H1 (cell line): ENCODE results near the gene SOX12. TPM values are rescaled to one million over a fixed set of nuclear protein-coding genes. Genes with fewer than 3 reads are reported as not detected.

Experiments used
- CTCF ChIA-PET: fragments of 300-600 bp; sonication (Branson Sonifier 250); formaldehyde crosslinking; loops from one replicate; lab custom pipeline; 2021; ENCODE audit not compliant: partially characterized antibody; lab: Charles Lee
- POLR2A ChIA-PET: fragments of 300-600 bp; sonication (Branson Sonifier 250); formaldehyde crosslinking; loops from one replicate; lab custom pipeline; 2021; ENCODE audit warnings: inconsistent platforms; ENCODE audit not compliant: partially characterized antibody; lab: Charles Lee
- DNase-seq, 2 experiments: peaks; one replicate each; pipeline versions ENCODE4 v3.0.0 to v3.0.0-alpha.2; 2010 to 2022; ENCODE audit warnings: low spot score in 2 of 2, low read depth in 1 of 2, mixed read lengths in 1 of 2
- FAIRE-seq: peaks from 2 replicates; lab custom pipeline; 2011; peaks lifted over from hg19 to GRCh38; lab: Jason Lieb, UNC
- H2AFZ ChIP-seq: 2 replicates; pipeline ENCODE4 v1.8.1; 2012; ENCODE audit warnings: low read length, inconsistent platforms
- H2AK5ac ChIP-seq: 2 replicates; pipeline ENCODE4 v1.6.1; 2013; ENCODE audit warnings: low read depth, low read length
- H2BK120ac ChIP-seq: replicated peaks from 2 replicates; pipeline ENCODE3; 2013; ENCODE audit warnings: low read depth, low read length, inconsistent platforms
- H2BK12ac ChIP-seq: 2 replicates; pipeline ENCODE4 v1.6.1; 2013; ENCODE audit warnings: low read depth, low read length
- H2BK15ac ChIP-seq: 2 replicates; pipeline ENCODE4 v1.6.1; 2013; ENCODE audit warnings: low read length
- H2BK20ac ChIP-seq: 2 replicates; pipeline ENCODE4 v1.6.1; 2013; ENCODE audit warnings: low read length
- H2BK5ac ChIP-seq: 2 replicates; pipeline ENCODE4 v1.6.1; 2013; ENCODE audit warnings: low read depth, low read length
- H3K14ac ChIP-seq: 2 replicates; pipeline ENCODE4 v1.6.1; 2013; ENCODE audit warnings: inconsistent platforms; ENCODE audit not compliant: insufficient read length
- H3K18ac ChIP-seq: 2 replicates; pipeline ENCODE4 v1.6.1; 2013; ENCODE audit warnings: low read length; ENCODE audit errors: extremely low read depth
- H3K23ac ChIP-seq: 2 replicates; pipeline ENCODE4 v1.6.1; 2013; ENCODE audit warnings: inconsistent platforms; ENCODE audit not compliant: insufficient read length
- H3K23me2 ChIP-seq: 2 replicates; pipeline ENCODE4 v1.6.1; 2013; ENCODE audit warnings: low read depth, low read length
- H3K27ac ChIP-seq: 2 replicates; pipeline ENCODE4 v1.6.1; 2011; ENCODE audit warnings: low read depth, low read length, inconsistent platforms
- H3K27me3 ChIP-seq, 4 experiments: replicated peaks in 1 of 4; 1 replicate in 1 of 4; 2 replicates in 3 of 4; pipeline versions ENCODE4 v1.6.1 to v1.8.1; 2011 to 2013; ENCODE audit warnings: low read length in 3 of 4, mild to moderate bottlenecking in 3 of 4, inconsistent platforms in 2 of 4, mixed read lengths in 2 of 4, moderate library complexity in 1 of 4; ENCODE audit not compliant: control insufficient read depth in 3 of 4, insufficient read depth in 3 of 4; ENCODE audit errors: extremely low read depth in 1 of 4
- H3K36me3 ChIP-seq, 4 experiments: 2 replicates each; pipeline versions ENCODE4 v1.6.1 to v1.8.1; 2011 to 2013; ENCODE audit warnings: mild to moderate bottlenecking in 4 of 4, low read length in 3 of 4, moderate library complexity in 2 of 4, control low read depth in 1 of 4, inconsistent platforms in 1 of 4; ENCODE audit not compliant: insufficient read depth in 4 of 4, control insufficient read depth in 2 of 4
- H3K4ac ChIP-seq: replicated peaks from 2 replicates; pipeline ENCODE3; 2013; ENCODE audit warnings: low read length, low read depth, mixed read lengths, inconsistent platforms; ENCODE audit not compliant: insufficient read length
- H3K4me1 ChIP-seq, 4 experiments: replicated peaks in 1 of 4; 1 replicate in 1 of 4; 2 replicates in 3 of 4; pipeline versions ENCODE4 v1.6.1 to v1.8.1; 2011 to 2013; ENCODE audit warnings: low read length in 3 of 4, inconsistent platforms in 2 of 4, mixed read lengths in 1 of 4; ENCODE audit not compliant: insufficient read depth in 4 of 4, control insufficient read depth in 3 of 4
- H3K4me2 ChIP-seq, 2 experiments: 2 replicates each; pipeline versions ENCODE4 v1.6.1 to v1.8.1; 2011 to 2013; ENCODE audit warnings: low read depth in 2 of 2, low read length in 2 of 2, control low read depth in 1 of 2, inconsistent platforms in 1 of 2, mild to moderate bottlenecking in 1 of 2; ENCODE audit not compliant: insufficient read depth in 1 of 2
- H3K4me3 ChIP-seq, 4 experiments: fragments of 200-600, 300-600 bp in 1 of 4; sonication (generic), shearing (Covaris generic), sonication (Bioruptor Twin) in 1 of 4; 2 replicates each; pipeline versions ENCODE4 v1.5.1 to v1.8.1; 2011 to 2016; ENCODE audit warnings: low read length in 4 of 4, low read depth in 3 of 4, control low read depth in 2 of 4, inconsistent platforms in 2 of 4, mild to moderate bottlenecking in 2 of 4, mixed read lengths in 1 of 4, moderate library complexity in 1 of 4; ENCODE audit not compliant: insufficient read depth in 2 of 4; ENCODE audit errors: extremely low read depth in 1 of 4
- H3K56ac ChIP-seq: replicated peaks from 2 replicates; pipeline ENCODE3; 2013; ENCODE audit warnings: low read depth, mild to moderate bottlenecking, mixed read lengths, low read length, inconsistent platforms; ENCODE audit not compliant: insufficient read length
- H3K79me1 ChIP-seq: 2 replicates; pipeline ENCODE4 v1.6.1; 2013; ENCODE audit warnings: low read depth, low read length, control low read depth
- H3K79me2 ChIP-seq, 2 experiments: 2 replicates each; pipeline versions ENCODE4 v1.6.1 to v1.8.1; 2012 to 2013; ENCODE audit warnings: low read length in 2 of 2, mild to moderate bottlenecking in 2 of 2, inconsistent platforms in 1 of 2; ENCODE audit not compliant: insufficient read depth in 2 of 2, control insufficient read depth in 1 of 2
- H3K9ac ChIP-seq, 4 experiments: replicated peaks in 1 of 4; 1 replicate in 1 of 4; 2 replicates in 3 of 4; pipeline versions ENCODE4 v1.6.1 to v1.8.1; 2011 to 2013; ENCODE audit warnings: low read depth in 3 of 4, low read length in 3 of 4, control low read depth in 2 of 4, mild to moderate bottlenecking in 2 of 4, moderate library complexity in 2 of 4, inconsistent platforms in 1 of 4; ENCODE audit errors: extremely low read depth in 1 of 4
- H3K9me3 ChIP-seq, 2 experiments: 2 replicates each; pipeline versions ENCODE4 v1.6.1 to v1.8.1; 2012 to 2013; ENCODE audit warnings: mild to moderate bottlenecking in 2 of 2, moderate library complexity in 2 of 2, control low read depth in 1 of 2, inconsistent platforms in 1 of 2, low read depth in 1 of 2, low read length in 1 of 2, mixed read lengths in 1 of 2; ENCODE audit not compliant: insufficient read depth in 2 of 2
- H4K20me1 ChIP-seq, 2 experiments: replicated peaks in 1 of 2; 2 replicates each; pipeline versions ENCODE3 to v1.8.1; 2011 to 2013; ENCODE audit warnings: inconsistent platforms in 2 of 2, low read length in 2 of 2, mild to moderate bottlenecking in 1 of 2; ENCODE audit not compliant: insufficient read depth in 2 of 2, control insufficient read depth in 1 of 2
- H4K5ac ChIP-seq: 2 replicates; pipeline ENCODE4 v1.6.1; 2013; ENCODE audit warnings: low read length, low read depth, mixed read lengths, inconsistent platforms; ENCODE audit not compliant: insufficient read length
- H4K8ac ChIP-seq: 2 replicates; pipeline ENCODE4 v1.8.0; 2013; ENCODE audit warnings: mild to moderate bottlenecking, moderate library complexity, low read length, inconsistent platforms; ENCODE audit not compliant: insufficient read depth; ENCODE audit errors: extremely low read depth
- H4K91ac ChIP-seq: replicated peaks from 2 replicates; pipeline ENCODE3; 2013; ENCODE audit warnings: low read length, mixed read lengths, inconsistent platforms; ENCODE audit not compliant: insufficient read length
- BACH1 ChIP-seq: IDR thresholded peaks from 2 replicates; pipeline ENCODE4 v1.6.1; 2012; ENCODE audit warnings: low read length, improper control_type of control experiment
- CBX5 ChIP-seq: fragments of 300-800, 300-1000 bp; sonication (generic); IDR thresholded peaks from 2 replicates; pipeline ENCODE4 v1.7.1; 2016; ENCODE audit warnings: antibody characterized with exemption, low read length, low read depth
- GTF2F1 ChIP-seq: IDR thresholded peaks from 2 replicates; pipeline ENCODE4 v1.6.1; 2012; ENCODE audit warnings: low read depth, low read length, improper control_type of control experiment, borderline replicate concordance
- KDM5A ChIP-seq: fragments of 200-600 bp; IDR thresholded peaks from 2 replicates; pipeline ENCODE4 v1.7.1; 2012; ENCODE audit warnings: mild to moderate bottlenecking, low read length, inconsistent platforms, mixed read lengths
- MAX ChIP-seq: IDR thresholded peaks from 2 replicates; pipeline ENCODE4 v1.6.1; 2012; ENCODE audit warnings: inconsistent platforms
- PHF8 ChIP-seq: fragments of 200-600 bp; sonication (generic); conservative IDR thresholded peaks from 2 replicates; pipeline ENCODE4 v1.7.1; 2012; ENCODE audit warnings: low read depth, mild to moderate bottlenecking, inconsistent platforms, low read length, moderate library complexity
- POLR2A ChIP-seq, 2 experiments: IDR thresholded peaks; 1 replicate in 1 of 2; 2 replicates in 1 of 2; pipeline ENCODE4 v1.6.1; 2011; ENCODE audit warnings: low read depth in 2 of 2, low read length in 2 of 2, mild to moderate bottlenecking in 2 of 2; ENCODE audit errors: control extremely low read depth in 1 of 2
- RAD21 ChIP-seq, 2 experiments: IDR thresholded peaks in 1 of 2; conservative IDR thresholded peaks in 1 of 2; 2 replicates each; pipeline ENCODE4 v1.6.1; 2011; ENCODE audit warnings: low read depth in 2 of 2, low read length in 2 of 2, improper control_type of control experiment in 1 of 2, inconsistent platforms in 1 of 2, mild to moderate bottlenecking in 1 of 2, moderate library complexity in 1 of 2
- SP2 ChIP-seq: IDR thresholded peaks from 2 replicates; pipeline ENCODE4 v1.6.1; 2012; ENCODE audit warnings: mild to moderate bottlenecking, low read length, inconsistent platforms
- SP4 ChIP-seq: IDR thresholded peaks from 2 replicates; pipeline ENCODE4 v1.6.1; 2012; ENCODE audit warnings: low read length, inconsistent platforms
- TBP ChIP-seq: IDR thresholded peaks from 2 replicates; pipeline ENCODE4 v1.6.1; 2011; ENCODE audit warnings: low read depth, low read length, improper control_type of control experiment
- WGBS, 2 experiments: shearing (Covaris generic) in 1 of 2; methylation state at CpG; one replicate each; pipeline versions ENCODE4 v1.1.6 to v1.1.7; 2013 to 2015; ENCODE audit warnings: low lambda C conversion rate in 2 of 2, mixed read lengths in 2 of 2, inconsistent platforms in 1 of 2, low coverage in 1 of 2, missing lambda C conversion rate in 1 of 2; ENCODE audit not compliant: insufficient replicate concordance in 2 of 2, insufficient coverage in 1 of 2, insufficient read length in 1 of 2; ENCODE audit errors: extremely low coverage in 1 of 2, missing lambda C conversion rate in 1 of 2; 5-methylcytosine and 5-hydroxymethylcytosine counted together
- polyA plus RNA-seq, 7 experiments: library from polyadenylated mRNA; depleted of rRNA in 3 of 7; stranded (reverse) in 5 of 7; unstranded in 2 of 7; fragments of >200 nt in 5 of 7; fragments of 200-250 nt in 2 of 7; gene quantifications; 1 replicate in 5 of 7; 2 replicates in 1 of 7; 4 replicates in 1 of 7; pipeline versions ENCODE4 v1.2.1 to v1.2.3, GENCODE V29; 2011 to 2013; ENCODE audit warnings: missing spikeins in 2 of 7, mixed read lengths in 2 of 7
- total RNA-seq: library from RNA; stranded (reverse); fragmentation: NEBNext Ultra II Directional; extraction: Animal tissue kit (Norgen Biotek cat#: 25700); gene quantifications from 2 replicates; pipeline ENCODE4 v1.2.1, GENCODE V29; 2021

SOX12 gene
- total and polyA plus RNA-seq, 2 of the 8 experiments (the other 6 are each of a cell fraction or from before 2014, with no cell fraction given): 6.4 to 63.0 TPM

GRCh38 chr20:347640-348484 is 22.5 kb downstream of the SOX12 start:
- peak overlapping the region; percentile 94; the same call in 1 of the 2 replicates for H2BK12ac ChIP-seq
- peak overlapping the region; percentile 63 to 90 (median 66) for H3K4me3 ChIP-seq
- H2AFZ ChIP-seq: peak overlapping the region; percentile 85; the same call in 1 of the 2 replicates
- peak overlapping the region; percentile 77 for H3K56ac ChIP-seq
- H3K23me2 ChIP-seq: peaks cover 16% of the 10 kb centered on the region
- H2AK5ac ChIP-seq: no peak overlapping the region
- no peaks in the 10 kb centered on the region for H3K79me2 ChIP-seq
- no peak overlapping the region for H2BK120ac ChIP-seq
- peak; percentile 7 for FAIRE-seq
- H3K36me3 ChIP-seq: no peaks in the 10 kb centered on the region
- DNase-seq: peak; percentile 89 to 94
- H3K18ac ChIP-seq: peak overlapping the region; percentile 91
- H3K23ac ChIP-seq: no peak overlapping the region
- H3K14ac ChIP-seq: no peak overlapping the region
- H2BK15ac ChIP-seq: no peak overlapping the region
- peak overlapping the region; percentile 97 for H3K4me2 ChIP-seq
- 1% methylated on average over 20 of the region's 61 CpGs; no CpG with 5 or more reads in 1 of the 2 experiments for WGBS, 2 experiments
- H3K9ac ChIP-seq: peak overlapping the region; percentile 35 to 69 (median 63); a peak in 6 of 7 replicates
- H4K8ac ChIP-seq: peak overlapping the region; percentile 7; the same call in 1 of the 2 replicates
- ChIA-PET POLR2A (interaction anchor here (0.6 to 5.7 kb wide), 25 partner anchors 10 to 196 kb away, joined by 3 to 36 read pairs (median 3); partner anchors contain the start of genes CSNK2A1, SOX12 and TRIB3), CTCF (interaction anchor here (1.0 to 3.1 kb wide), 5 partner anchors 11 to 124 kb away, joined by 3 to 33 read pairs (median 4); no protein-coding TSS in a partner anchor)
- H4K20me1 ChIP-seq: peaks cover 2% of the 10 kb centered on the region in 2 experiments
- H3K9me3 ChIP-seq: no peaks in the 10 kb centered on the region
- peak overlapping the region; percentile 93; the same call in 1 of the 2 replicates for H2BK5ac ChIP-seq
- H3K79me1 ChIP-seq: peaks cover 3% of the 10 kb centered on the region; the same call in 1 of the 2 replicates
- peak overlapping the region; percentile 36 for H3K4ac ChIP-seq
- peaks cover 0 to 3% (median 0%) of the 10 kb centered on the region in 4 experiments; a peak in 3 of 7 replicates for H3K27me3 ChIP-seq
- H3K27ac ChIP-seq: peak overlapping the region; percentile 85
- peaks cover 0 to 12% (median 8%) of the 10 kb centered on the region in 4 experiments; a peak in 4 of 7 replicates for H3K4me1 ChIP-seq
- H2BK20ac ChIP-seq: no peak overlapping the region
- H4K5ac ChIP-seq: peak overlapping the region; percentile 77
- peak overlapping the region; percentile 26 for H4K91ac ChIP-seq
- TF ChIP-seq BACH1: no peak
- TF ChIP-seq CBX5: no peak
- no peak for TF ChIP-seq KDM5A
- TF ChIP-seq MAX: peak; percentile 33; the same call in 1 of the 2 replicates
- no peak for TF ChIP-seq SP2
- TF ChIP-seq TBP: no peak
- TF ChIP-seq RAD21 (IDR thresholded peaks at IDR 0.05 in 1 of 2, conservative IDR thresholded peaks at IDR 0.05 in 1 of 2; ENCODE audit: low read depth in 2 of 2, low read length in 2 of 2): no peak
- TF ChIP-seq GTF2F1: no peak
- TF ChIP-seq POLR2A (IDR thresholded peaks at IDR 0.05; ENCODE audit: control extremely low read depth in 1 of 2, low read depth in 2 of 2, low read length in 2 of 2): peak; percentile 32 to 76
- no peak for TF ChIP-seq SP4
- TF ChIP-seq PHF8: peak; percentile 64
